D721Med (cell line): ENCODE results near the gene REPS2.

ENCODE experiments used
- DNase-seq: peaks from one replicate; pipeline ENCODE4 v3.0.0; 2011; ENCODE audit warnings: low spot score; ENCODE audit not compliant: insufficient read length
- FAIRE-seq: peaks from 2 replicates; lab custom pipeline; 2011; peaks lifted over from hg19 to GRCh38; lab: Jason Lieb, UNC
- TF ChIP-seq, protein P1 (sequence below): IDR thresholded peaks from 2 replicates; pipeline ENCODE4 v1.5.1; 2012; ENCODE audit warnings: mild to moderate bottlenecking, control low read depth; ENCODE audit not compliant: insufficient read depth; ENCODE audit errors: missing control alignments

Gene REPS2

DNA sequence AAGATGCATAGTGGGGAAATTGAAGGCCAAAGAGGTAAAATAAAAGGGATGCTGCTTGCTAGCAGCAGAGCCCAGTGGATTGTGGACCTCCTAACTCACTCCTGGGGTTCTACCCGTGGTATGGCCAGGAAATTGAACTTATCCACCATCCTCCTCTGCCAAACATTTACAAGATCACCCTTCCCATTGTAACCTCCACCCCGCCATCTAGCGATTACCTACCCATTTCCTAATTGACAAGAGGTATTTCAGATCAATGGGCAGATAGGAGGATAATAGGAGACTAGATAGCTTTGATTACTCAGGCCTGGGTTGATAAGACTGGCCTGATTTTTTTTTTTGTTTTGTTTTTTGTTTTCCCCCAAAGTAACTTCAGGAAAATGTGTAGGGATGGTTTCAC, 67.8 kb downstream of the REPS2 start:
- DNase-seq (no peak), FAIRE-seq (peak; percentile 61)
- TF ChIP-seq, protein P1, sequence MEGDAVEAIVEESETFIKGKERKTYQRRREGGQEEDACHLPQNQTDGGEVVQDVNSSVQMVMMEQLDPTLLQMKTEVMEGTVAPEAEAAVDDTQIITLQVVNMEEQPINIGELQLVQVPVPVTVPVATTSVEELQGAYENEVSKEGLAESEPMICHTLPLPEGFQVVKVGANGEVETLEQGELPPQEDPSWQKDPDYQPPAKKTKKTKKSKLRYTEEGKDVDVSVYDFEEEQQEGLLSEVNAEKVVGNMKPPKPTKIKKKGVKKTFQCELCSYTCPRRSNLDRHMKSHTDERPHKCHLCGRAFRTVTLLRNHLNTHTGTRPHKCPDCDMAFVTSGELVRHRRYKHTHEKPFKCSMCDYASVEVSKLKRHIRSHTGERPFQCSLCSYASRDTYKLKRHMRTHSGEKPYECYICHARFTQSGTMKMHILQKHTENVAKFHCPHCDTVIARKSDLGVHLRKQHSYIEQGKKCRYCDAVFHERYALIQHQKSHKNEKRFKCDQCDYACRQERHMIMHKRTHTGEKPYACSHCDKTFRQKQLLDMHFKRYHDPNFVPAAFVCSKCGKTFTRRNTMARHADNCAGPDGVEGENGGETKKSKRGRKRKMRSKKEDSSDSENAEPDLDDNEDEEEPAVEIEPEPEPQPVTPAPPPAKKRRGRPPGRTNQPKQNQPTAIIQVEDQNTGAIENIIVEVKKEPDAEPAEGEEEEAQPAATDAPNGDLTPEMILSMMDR = no peak

DNA sequence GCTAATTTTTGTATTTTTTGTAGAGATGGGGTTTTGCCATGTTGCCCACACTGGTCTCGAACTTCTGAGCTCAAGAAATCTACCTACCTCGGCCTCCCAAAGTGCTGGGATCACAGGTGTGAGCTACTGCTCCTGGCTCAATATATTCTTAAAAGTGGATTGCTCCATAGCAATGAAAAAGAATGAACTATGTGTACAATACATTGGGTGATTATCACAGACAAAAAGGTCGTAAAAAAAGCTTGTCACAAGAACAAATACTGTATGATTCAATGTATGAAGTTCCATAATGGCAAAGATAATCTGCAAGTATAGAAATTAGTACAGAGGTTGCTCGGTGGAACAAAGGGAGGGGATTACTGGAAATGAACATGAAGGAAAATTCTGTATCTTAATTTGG, 70.7 kb downstream of the REPS2 start:
- no peak for FAIRE-seq
- DNase-seq = no peak
- TF ChIP-seq, protein P1 = no peak

DNA sequence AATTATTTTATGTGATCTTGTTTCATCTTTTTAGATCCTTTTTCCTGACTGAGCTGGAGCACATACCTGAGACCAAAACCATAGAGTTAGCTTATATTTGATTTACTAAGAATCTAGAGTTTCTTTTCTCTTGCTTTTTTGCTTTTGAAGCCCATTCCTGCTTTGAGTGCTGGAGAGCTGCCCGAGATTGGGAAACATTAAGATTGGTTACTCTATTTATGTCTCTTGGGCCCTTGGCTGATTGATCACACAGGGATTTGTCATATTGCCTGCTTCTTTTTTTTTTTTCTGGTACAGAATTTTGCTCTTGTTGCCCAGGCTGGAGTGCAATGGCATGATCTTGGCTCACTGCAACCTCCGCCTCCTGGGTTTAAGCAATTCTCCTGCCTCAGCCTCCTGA, 73.9 kb downstream of the REPS2 start:
- TF ChIP-seq, protein P1 = no peak
- no peak for DNase-seq
- no peak for FAIRE-seq

DNA sequence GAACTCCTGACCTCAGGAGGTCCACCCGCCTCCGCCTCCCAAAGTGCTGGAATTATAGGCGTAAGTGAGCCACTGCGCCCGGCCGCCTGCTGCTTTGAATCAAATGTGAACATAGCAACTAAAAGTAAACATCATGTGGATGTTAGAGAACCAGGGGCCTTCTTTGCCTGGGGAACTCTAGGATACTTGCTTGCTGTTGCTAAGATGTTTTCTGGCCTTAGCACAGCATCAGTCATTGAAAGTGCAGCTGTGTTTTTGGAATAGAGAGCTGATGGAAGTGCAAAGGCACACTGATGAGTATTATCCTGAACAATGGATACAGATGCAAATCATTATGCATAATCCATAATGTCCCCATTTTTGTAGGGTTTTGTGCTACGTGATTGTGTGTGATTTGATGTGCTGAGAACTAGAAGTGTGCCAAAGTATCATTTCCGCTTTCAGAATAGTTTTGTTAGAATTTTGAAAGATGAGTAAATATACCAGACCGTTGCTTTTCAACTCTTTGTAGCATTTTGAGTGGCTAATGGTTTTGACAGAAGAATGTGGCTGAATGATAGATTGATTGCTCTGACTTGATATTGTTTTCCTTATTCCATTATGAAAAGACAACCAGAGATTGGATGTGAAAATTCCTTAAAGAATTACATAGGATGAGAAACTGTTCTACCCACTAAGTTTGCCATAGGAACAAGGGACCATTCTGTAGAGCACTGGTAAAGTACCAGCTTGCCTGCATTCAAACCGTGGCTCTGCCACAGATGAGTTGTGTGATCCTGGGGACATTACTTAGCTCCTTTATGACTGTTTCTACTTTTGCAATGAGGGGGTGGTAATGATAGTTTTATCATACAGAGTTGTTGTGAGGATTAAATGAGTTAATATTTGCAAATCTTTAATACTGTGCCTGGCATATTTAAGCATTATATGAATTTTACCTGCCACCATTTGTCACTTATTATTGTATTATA, 74.7 kb downstream of the REPS2 start:
- TF ChIP-seq, protein P1 = no peak
- DNase-seq (no peak), FAIRE-seq (no peak)

DNA sequence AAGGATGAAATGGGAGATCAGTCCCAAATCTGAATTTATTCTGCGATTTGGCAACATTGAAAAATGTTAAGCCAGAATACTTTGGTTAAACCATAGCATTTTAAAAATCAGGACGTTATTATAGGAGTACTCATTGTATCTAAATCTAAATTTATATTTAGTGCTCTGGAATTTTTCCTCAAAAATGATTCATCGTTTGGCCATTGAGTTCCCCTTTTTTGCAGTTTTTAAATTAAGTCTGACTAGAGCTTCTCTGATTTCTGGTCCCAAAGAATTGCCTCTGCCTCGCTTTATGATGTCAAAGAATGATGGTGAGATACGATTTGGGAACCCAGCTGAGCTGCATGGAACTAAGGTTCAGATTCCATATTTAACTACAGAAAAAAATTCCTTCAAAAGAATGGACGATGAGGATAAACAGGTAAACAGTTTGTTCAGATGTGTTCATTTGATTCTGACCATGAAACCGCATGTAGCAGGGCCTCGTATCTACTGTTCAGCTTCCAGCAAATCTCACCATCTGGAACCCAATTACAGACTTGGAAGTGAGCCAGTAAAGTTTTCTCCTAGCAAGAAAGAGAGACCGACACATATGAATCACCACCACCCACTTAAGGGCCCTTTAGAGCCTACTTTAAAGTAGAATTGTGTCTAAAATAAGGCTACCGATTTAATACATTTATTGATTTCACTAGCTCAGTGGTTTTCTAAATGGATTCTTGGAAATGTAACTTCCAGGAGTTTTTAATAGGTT, 75.6 kb downstream of the REPS2 start:
- TF ChIP-seq, protein P1 = no peak
- DNase-seq (no peak), FAIRE-seq (no peak)

DNA sequence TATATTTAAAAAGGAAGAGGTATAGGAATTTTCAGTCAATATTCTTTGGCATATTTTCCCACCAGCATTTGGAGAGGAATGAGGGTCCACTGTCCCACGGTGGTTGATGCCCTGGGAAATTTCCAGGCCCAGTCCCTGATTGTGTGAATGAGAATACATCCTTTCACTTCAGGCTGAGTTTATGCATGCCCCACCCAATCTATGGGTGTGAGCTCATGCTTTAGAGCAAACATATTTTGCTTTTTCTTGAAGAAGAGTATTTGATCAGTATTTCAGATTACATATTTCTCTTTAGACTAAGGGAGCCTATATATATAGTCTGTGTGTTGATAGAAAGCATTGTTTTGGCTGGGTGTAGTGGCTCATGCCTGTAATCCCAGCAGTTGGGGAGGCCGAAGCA, 77.2 kb downstream of the REPS2 start:
- TF ChIP-seq, protein P1 = no peak
- no peak for DNase-seq
- FAIRE-seq = no peak
